ENCODE data around the gene MYH16.

GRCh38 chr7:99331002-99331401 lies 58.4 kb downstream of the MYH16 start:
- TF ChIP-seq YY1 (IDR thresholded peaks at IDR 0.05; ENCODE audit: insufficient read depth, insufficient read length) = no peak
- no peak for TF ChIP-seq ZNF274 (IDR thresholded peaks at IDR 0.05; ENCODE audit: low read depth, low read length)
